Uterus (tissue), 4 donors: ENCODE results near the gene UBAP2L. TPM values are rescaled to one million over a fixed set of nuclear protein-coding genes. Genes with fewer than 3 reads are reported as not detected.

Experiments
- DNase-seq, 2 donors: peaks; one replicate each; pipeline ENCODE4 v3.0.0-alpha.2; 2019 to 2020
- H3K27ac ChIP-seq, 2 donors: fragments of 200-600 bp; sonication (generic); 1 replicate in 1 of 2; 2 replicates in 1 of 2; pipeline ENCODE4 v1.5.1; 2016 to 2018
- H3K27me3 ChIP-seq, 2 donors: fragments of 200-600 bp; sonication (generic); one replicate each; pipeline ENCODE4 v1.5.1; 2018 to 2019; ENCODE audit warnings: control low read depth in 1 of 2
- H3K36me3 ChIP-seq, 2 donors: fragments of 200-600 bp; sonication (generic); one replicate each; pipeline ENCODE4 v1.5.1; 2019; ENCODE audit warnings: control low read depth in 1 of 2
- H3K4me1 ChIP-seq, 2 donors: fragments of 200-600 bp; sonication (generic); one replicate each; pipeline ENCODE4 v1.5.1; 2018 to 2019; ENCODE audit warnings: control low read depth in 1 of 2
- H3K4me3 ChIP-seq, 2 donors: fragments of 200-600 bp; sonication (generic); 1 replicate in 1 of 2; 2 replicates in 1 of 2; pipeline ENCODE4 v1.5.1; 2018 to 2019; ENCODE audit warnings: mild to moderate bottlenecking in 1 of 2
- H3K9me3 ChIP-seq, 2 donors: fragments of 200-600 bp; sonication (generic); one replicate each; pipeline ENCODE4 v1.5.1; 2019; ENCODE audit warnings: control low read depth in 1 of 2
- CTCF ChIP-seq, 4 experiments: fragments of 200-600 bp in 2 of 4; fragments of 450-650 bp in 2 of 4; sonication (generic) in 2 of 4; IDR thresholded peaks; one replicate each; pipeline ENCODE4 v1.5.1; 2016 to 2019; ENCODE audit warnings: antibody characterized with exemption in 4 of 4, mild to moderate bottlenecking in 2 of 4, moderate library complexity in 1 of 4
- POLR2A ChIP-seq, 2 donors: fragments of 450-650 bp; IDR thresholded peaks; one replicate each; pipeline ENCODE4 v1.6.1; 2016; ENCODE audit warnings: antibody characterized with exemption in 2 of 2, mild to moderate bottlenecking in 1 of 2, moderate library complexity in 1 of 2
- intact Hi-C: fragments of 100-400 bp; cut with DNase I; formaldehyde crosslinking; loops from one replicate; pipeline ENCODE4 v1.15.1; 2023; ENCODE audit warnings: low total_unique reads
- total RNA-seq, 4 donors: library from RNA; depleted of rRNA in 3 of 4; stranded (reverse); fragments of >200 nt in 3 of 4; gene quantifications; one replicate each; pipeline versions ENCODE4 v1.1.0 to v1.2.4, GENCODE V29; 2014 to 2023
- donor health status: DM: yes; HTN: yes; CAD: no.

UBAP2L gene
- total RNA-seq, 4 donors from 2014 or later: 11.5 to 161 (median 52.0) TPM

GRCh38 chr1:154176337-154176736 is 44.4 kb upstream of the UBAP2L start:
- Histone ChIP-seq H3K27me3 (no peaks in the 10 kb centered on the region), H3K36me3 (no peaks in the 10 kb centered on the region), H3K4me3 (no peak overlapping the region), H3K27ac (peak overlapping the region; percentile 41 to 46), H3K9me3 (no peaks in the 10 kb centered on the region), H3K4me1 (peaks cover 18 to 24% of the 10 kb centered on the region in 2 donors)
- TF ChIP-seq POLR2A (IDR thresholded peaks at IDR 0.05) (no peak), CTCF (IDR thresholded peaks at IDR 0.05) (no peak)
- DNase-seq: no peak
- intact Hi-C loops: no loop called here

- TF ChIP-seq POLR2A (IDR thresholded peaks at IDR 0.05) (no peak), CTCF (IDR thresholded peaks at IDR 0.05) (no peak)
- DNase-seq: no peak
- peaks cover 18 to 24% of the 10 kb centered on the region in 2 donors for H3K4me1 ChIP-seq
- no peaks in the 10 kb centered on the region for H3K9me3 ChIP-seq
- H3K27ac ChIP-seq: peak overlapping the region in 1 of 2 donors; percentile 79
- H3K27me3 ChIP-seq: no peaks in the 10 kb centered on the region
- intact Hi-C loops: no loop called here
- H3K4me3 ChIP-seq: no peak overlapping the region
- H3K36me3 ChIP-seq: no peaks in the 10 kb centered on the region
Measured at GRCh38 chr1:154178013-154178412, 42.7 kb upstream of the UBAP2L start.

- Histone ChIP-seq H3K9me3 (no peaks in the 10 kb centered on the region), H3K36me3 (no peaks in the 10 kb centered on the region), H3K27me3 (no peaks in the 10 kb centered on the region), H3K4me3 (no peak overlapping the region), H3K4me1 (peaks cover 18 to 24% of the 10 kb centered on the region in 2 donors), H3K27ac (peak overlapping the region; percentile 39 to 79)
- no peak for DNase-seq
- intact Hi-C loops: no loop called here
- TF ChIP-seq CTCF (IDR thresholded peaks at IDR 0.05) (no peak), POLR2A (IDR thresholded peaks at IDR 0.05) (no peak)
Measured at GRCh38 chr1:154178911-154179811, 41.6 kb upstream of the UBAP2L start.

- H3K36me3 ChIP-seq: no peaks in the 10 kb centered on the region
- peaks cover 18 to 24% of the 10 kb centered on the region in 2 donors for H3K4me1 ChIP-seq
- no peaks in the 10 kb centered on the region for H3K9me3 ChIP-seq
- intact Hi-C loops: no loop called here
- H3K4me3 ChIP-seq: no peak overlapping the region
- no peaks in the 10 kb centered on the region for H3K27me3 ChIP-seq
- DNase-seq: no peak
- TF ChIP-seq CTCF (IDR thresholded peaks at IDR 0.05): no peak
- TF ChIP-seq POLR2A (IDR thresholded peaks at IDR 0.05): no peak
- H3K27ac ChIP-seq: peak overlapping the region in 1 of 2 donors; percentile 79
Measured at GRCh38 chr1:154179946-154180687, 40.6 kb upstream of the UBAP2L start.

- TF ChIP-seq POLR2A (IDR thresholded peaks at IDR 0.05) (no peak), CTCF (IDR thresholded peaks at IDR 0.05) (no peak)
- no peaks in the 10 kb centered on the region for H3K36me3 ChIP-seq
- H3K27ac ChIP-seq: peak overlapping the region; percentile 79 to 87
- no peak for DNase-seq
- H3K27me3 ChIP-seq: no peaks in the 10 kb centered on the region
- H3K9me3 ChIP-seq: no peaks in the 10 kb centered on the region
- intact Hi-C loops: no loop called here
- H3K4me1 ChIP-seq: peaks cover 16 to 24% of the 10 kb centered on the region in 2 donors
- H3K4me3 ChIP-seq: peak overlapping the region; percentile 74 to 88
Measured at GRCh38 chr1:154181944-154182343, 38.8 kb upstream of the UBAP2L start.
